ENCODE measurements around the gene SEMA3C.

DNA sequence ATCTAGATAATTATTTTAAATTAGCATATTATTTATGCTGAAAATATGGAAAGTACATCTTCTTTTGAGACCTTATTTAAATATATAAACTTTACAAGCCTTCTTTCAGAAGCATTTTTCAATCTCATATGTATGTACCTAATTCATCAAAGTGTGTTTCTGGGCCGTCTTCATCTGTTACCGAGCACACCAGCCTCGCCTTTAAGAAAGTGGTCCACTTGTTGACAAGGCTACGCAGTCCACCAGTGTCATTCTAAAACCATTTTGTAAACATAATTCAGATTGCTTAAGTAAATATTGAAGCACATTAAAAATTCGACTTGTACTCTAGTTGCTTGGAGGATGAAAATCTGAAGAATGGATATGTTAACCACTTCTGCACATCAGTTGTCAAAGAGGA lies 116.3 kb downstream of the SEMA3C start:
- TF ChIP-seq, protein P1, sequence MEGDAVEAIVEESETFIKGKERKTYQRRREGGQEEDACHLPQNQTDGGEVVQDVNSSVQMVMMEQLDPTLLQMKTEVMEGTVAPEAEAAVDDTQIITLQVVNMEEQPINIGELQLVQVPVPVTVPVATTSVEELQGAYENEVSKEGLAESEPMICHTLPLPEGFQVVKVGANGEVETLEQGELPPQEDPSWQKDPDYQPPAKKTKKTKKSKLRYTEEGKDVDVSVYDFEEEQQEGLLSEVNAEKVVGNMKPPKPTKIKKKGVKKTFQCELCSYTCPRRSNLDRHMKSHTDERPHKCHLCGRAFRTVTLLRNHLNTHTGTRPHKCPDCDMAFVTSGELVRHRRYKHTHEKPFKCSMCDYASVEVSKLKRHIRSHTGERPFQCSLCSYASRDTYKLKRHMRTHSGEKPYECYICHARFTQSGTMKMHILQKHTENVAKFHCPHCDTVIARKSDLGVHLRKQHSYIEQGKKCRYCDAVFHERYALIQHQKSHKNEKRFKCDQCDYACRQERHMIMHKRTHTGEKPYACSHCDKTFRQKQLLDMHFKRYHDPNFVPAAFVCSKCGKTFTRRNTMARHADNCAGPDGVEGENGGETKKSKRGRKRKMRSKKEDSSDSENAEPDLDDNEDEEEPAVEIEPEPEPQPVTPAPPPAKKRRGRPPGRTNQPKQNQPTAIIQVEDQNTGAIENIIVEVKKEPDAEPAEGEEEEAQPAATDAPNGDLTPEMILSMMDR (IDR thresholded peaks at IDR 0.05; ENCODE audit: insufficient read depth, low read length): no peak
- no peak for TF ChIP-seq GABPA (IDR thresholded peaks at IDR 0.05; ENCODE audit: low read depth)
- TF ChIP-seq, protein P2, sequence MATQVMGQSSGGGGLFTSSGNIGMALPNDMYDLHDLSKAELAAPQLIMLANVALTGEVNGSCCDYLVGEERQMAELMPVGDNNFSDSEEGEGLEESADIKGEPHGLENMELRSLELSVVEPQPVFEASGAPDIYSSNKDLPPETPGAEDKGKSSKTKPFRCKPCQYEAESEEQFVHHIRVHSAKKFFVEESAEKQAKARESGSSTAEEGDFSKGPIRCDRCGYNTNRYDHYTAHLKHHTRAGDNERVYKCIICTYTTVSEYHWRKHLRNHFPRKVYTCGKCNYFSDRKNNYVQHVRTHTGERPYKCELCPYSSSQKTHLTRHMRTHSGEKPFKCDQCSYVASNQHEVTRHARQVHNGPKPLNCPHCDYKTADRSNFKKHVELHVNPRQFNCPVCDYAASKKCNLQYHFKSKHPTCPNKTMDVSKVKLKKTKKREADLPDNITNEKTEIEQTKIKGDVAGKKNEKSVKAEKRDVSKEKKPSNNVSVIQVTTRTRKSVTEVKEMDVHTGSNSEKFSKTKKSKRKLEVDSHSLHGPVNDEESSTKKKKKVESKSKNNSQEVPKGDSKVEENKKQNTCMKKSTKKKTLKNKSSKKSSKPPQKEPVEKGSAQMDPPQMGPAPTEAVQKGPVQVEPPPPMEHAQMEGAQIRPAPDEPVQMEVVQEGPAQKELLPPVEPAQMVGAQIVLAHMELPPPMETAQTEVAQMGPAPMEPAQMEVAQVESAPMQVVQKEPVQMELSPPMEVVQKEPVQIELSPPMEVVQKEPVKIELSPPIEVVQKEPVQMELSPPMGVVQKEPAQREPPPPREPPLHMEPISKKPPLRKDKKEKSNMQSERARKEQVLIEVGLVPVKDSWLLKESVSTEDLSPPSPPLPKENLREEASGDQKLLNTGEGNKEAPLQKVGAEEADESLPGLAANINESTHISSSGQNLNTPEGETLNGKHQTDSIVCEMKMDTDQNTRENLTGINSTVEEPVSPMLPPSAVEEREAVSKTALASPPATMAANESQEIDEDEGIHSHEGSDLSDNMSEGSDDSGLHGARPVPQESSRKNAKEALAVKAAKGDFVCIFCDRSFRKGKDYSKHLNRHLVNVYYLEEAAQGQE (IDR thresholded peaks at IDR 0.05; ENCODE audit: insufficient replicate concordance, low read depth): no peak
- no peak for TF ChIP-seq SPI1 (IDR thresholded peaks at IDR 0.05; ENCODE audit: borderline replicate concordance, low read depth)
